ENCODE results near the gene CLDN18. TPM values are rescaled to one million over a fixed set of nuclear protein-coding genes. Genes with fewer than 3 reads are reported as not detected.

Gene CLDN18
- total and polyA plus RNA-seq, 2 of the 8 experiments (the other 6 are each of a cell fraction or from before 2014, with no cell fraction given), result not detected

GRCh38 chr3:138068579-138069174 lies 58.7 kb downstream of the CLDN18 start (continued):
- TF ChIP-seq, protein P1, sequence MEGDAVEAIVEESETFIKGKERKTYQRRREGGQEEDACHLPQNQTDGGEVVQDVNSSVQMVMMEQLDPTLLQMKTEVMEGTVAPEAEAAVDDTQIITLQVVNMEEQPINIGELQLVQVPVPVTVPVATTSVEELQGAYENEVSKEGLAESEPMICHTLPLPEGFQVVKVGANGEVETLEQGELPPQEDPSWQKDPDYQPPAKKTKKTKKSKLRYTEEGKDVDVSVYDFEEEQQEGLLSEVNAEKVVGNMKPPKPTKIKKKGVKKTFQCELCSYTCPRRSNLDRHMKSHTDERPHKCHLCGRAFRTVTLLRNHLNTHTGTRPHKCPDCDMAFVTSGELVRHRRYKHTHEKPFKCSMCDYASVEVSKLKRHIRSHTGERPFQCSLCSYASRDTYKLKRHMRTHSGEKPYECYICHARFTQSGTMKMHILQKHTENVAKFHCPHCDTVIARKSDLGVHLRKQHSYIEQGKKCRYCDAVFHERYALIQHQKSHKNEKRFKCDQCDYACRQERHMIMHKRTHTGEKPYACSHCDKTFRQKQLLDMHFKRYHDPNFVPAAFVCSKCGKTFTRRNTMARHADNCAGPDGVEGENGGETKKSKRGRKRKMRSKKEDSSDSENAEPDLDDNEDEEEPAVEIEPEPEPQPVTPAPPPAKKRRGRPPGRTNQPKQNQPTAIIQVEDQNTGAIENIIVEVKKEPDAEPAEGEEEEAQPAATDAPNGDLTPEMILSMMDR (IDR thresholded peaks at IDR 0.05; ENCODE audit: control extremely low read depth in 1 of 3, insufficient read depth in 1 of 3, low read depth in 1 of 3, low read length in 3 of 3), result peak; percentile 97 to 100 (median 99)
- TF ChIP-seq SUZ12 (IDR thresholded peaks at IDR 0.05; ENCODE audit: low read length) (no peak), RFX5 (IDR thresholded peaks at IDR 0.05; ENCODE audit: borderline replicate concordance, low read depth, low read length) (no peak), CREB1 (IDR thresholded peaks at IDR 0.05) (no peak)
- TF ChIP-seq, protein P2, sequence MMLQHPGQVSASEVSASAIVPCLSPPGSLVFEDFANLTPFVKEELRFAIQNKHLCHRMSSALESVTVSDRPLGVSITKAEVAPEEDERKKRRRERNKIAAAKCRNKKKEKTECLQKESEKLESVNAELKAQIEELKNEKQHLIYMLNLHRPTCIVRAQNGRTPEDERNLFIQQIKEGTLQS (IDR thresholded peaks at IDR 0.05; ENCODE audit: insufficient read depth, low read depth, low read length), result no peak
